Activated T-cell treated with anti-CD3 and anti-CD28 coated beads, Interleukin-2, amount 50 U/mL, for 48 hours (primary cell): ENCODE results near the gene CNTNAP5.
"Not testable (repeated sequence)": the region's sequence is repeated elsewhere in the genome, so short reads cannot be mapped to it uniquely, and the experiment has no call there.

ENCODE experiments used
- DNase-seq, 2 experiments: peaks; one replicate each; pipeline ENCODE4 v3.0.0-alpha.2; 2020

CNTNAP5 gene

GRCh38 chr2:124333784-124334183 lies 308.7 kb downstream of the CNTNAP5 start:
- no peak for DNase-seq

- DNase-seq, result no peak
These were observed 310.0 kb downstream of the CNTNAP5 start for GRCh38 chr2:124335058-124335457.

- no peak for DNase-seq
These were observed 314.6 kb downstream of the CNTNAP5 start for GRCh38 chr2:124339709-124340108.

GRCh38 chr2:124343827-124344498 lies 318.9 kb downstream of the CNTNAP5 start:
- no peak for DNase-seq

- DNase-seq, result no peak
These were observed 322.1 kb downstream of the CNTNAP5 start for GRCh38 chr2:124347209-124347608.

GRCh38 chr2:124353656-124354055 lies 328.6 kb downstream of the CNTNAP5 start:
- no peak for DNase-seq

GRCh38 chr2:124354466-124354865 lies 329.4 kb downstream of the CNTNAP5 start:
- no peak for DNase-seq

- not testable (repeated sequence) for DNase-seq
These were observed 336.9 kb downstream of the CNTNAP5 start for GRCh38 chr2:124361966-124362365.

GRCh38 chr2:124369181-124369580 lies 344.1 kb downstream of the CNTNAP5 start:
- no peak for DNase-seq

GRCh38 chr2:124380221-124380749 lies 355.2 kb downstream of the CNTNAP5 start:
- DNase-seq, result no peak

- no peak for DNase-seq
These were observed 357.1 kb downstream of the CNTNAP5 start for GRCh38 chr2:124382067-124382618.

- no peak for DNase-seq
These were observed 370.9 kb downstream of the CNTNAP5 start for GRCh38 chr2:124395961-124396360.

- no peak for DNase-seq
These were observed 377.2 kb downstream of the CNTNAP5 start for GRCh38 chr2:124402274-124402673.

GRCh38 chr2:124407836-124408534 lies 382.9 kb downstream of the CNTNAP5 start:
- not testable (repeated sequence) for DNase-seq

GRCh38 chr2:124424074-124424473 lies 399.0 kb downstream of the CNTNAP5 start:
- no peak for DNase-seq

GRCh38 chr2:124426122-124426521 lies 401.0 kb downstream of the CNTNAP5 start:
- no peak for DNase-seq

GRCh38 chr2:124426625-124427024 lies 401.5 kb downstream of the CNTNAP5 start:
- no peak for DNase-seq

GRCh38 chr2:124437811-124438210 lies 412.7 kb downstream of the CNTNAP5 start:
- no peak for DNase-seq

- no peak for DNase-seq
These were observed 425.4 kb downstream of the CNTNAP5 start for GRCh38 chr2:124450481-124450880.

GRCh38 chr2:124476291-124476690 lies 451.2 kb downstream of the CNTNAP5 start:
- DNase-seq, result no peak

- no peak for DNase-seq
These were observed 453.7 kb downstream of the CNTNAP5 start for GRCh38 chr2:124478761-124479160.

- no peak for DNase-seq
These were observed 455.9 kb downstream of the CNTNAP5 start for GRCh38 chr2:124480958-124481357.

GRCh38 chr2:124482044-124482443 lies 457.0 kb downstream of the CNTNAP5 start:
- no peak for DNase-seq

- no peak for DNase-seq
These were observed 457.5 kb downstream of the CNTNAP5 start for GRCh38 chr2:124482551-124482950.
